ENCODE data around the gene ZNF789.

ZNF789 gene

DNA sequence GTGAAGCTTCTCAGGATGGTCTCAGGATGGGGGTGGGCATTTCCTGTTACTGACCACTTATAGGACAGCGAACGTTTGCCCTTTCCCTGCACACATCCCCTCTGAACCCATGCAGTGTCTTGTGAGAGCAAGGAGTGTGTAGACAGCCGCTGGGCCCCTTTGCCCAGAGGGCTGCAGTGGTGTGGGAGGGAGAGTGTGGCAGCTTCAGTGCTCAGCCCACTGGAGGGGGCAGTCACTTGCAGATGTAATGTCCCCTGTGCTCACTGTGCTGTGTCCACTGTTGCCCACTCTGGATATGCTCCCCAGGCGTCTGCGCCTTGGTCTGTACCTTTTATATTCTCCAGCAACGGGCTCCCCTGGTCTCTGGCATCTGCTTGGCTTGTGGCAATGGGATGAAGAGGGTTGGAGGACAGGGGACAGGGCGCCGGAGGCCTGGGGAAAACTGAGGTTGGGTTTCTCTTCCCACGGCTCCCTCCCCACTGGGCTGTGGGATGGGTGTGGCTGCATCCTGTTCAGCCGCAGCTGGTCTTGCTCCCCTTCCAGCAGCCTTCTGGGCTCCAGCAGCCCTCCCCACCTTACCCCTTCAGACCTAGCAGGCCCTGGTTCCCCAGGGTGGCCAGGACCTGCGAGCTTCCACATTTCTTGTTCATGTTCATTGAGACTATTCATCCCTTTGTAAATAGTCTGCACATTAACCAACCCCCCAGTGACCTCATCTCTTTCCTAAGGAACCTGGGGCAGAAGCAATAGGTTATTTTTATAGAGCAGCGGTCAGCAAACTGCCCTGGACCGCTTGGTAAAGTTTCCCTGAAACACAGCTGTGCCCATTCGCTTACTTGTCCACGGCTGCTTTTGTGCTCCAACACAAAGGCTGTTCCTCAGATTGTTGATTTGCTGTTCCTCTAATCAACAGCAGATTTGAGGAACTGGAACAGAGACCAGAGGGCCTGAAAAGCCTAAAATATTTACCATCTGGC is 6.1 kb downstream of the ZNF789 start:
- Histone ChIP-seq H2AFZ (no peak overlapping the region), H3K79me2 (peaks cover 9% of the 10 kb centered on the region), H3K9me3 (ENCODE audit: control insufficient read depth, low read length) (no peaks in the 10 kb centered on the region), H3K36me3 (ENCODE audit: control insufficient read depth, insufficient read depth, low read length) (no peaks in the 10 kb centered on the region), H3K4me3 (ENCODE audit: low read depth, low read length) (no peak overlapping the region), H3K4me1 (peaks cover 2% of the 10 kb centered on the region), H3K27ac (no peak overlapping the region), H3K9ac (no peak overlapping the region), H3K27me3 (ENCODE audit: control insufficient read depth, insufficient read depth, low read length) (no peaks in the 10 kb centered on the region), H3K4me2 (ENCODE audit: low read length) (no peak overlapping the region)
- TF ChIP-seq, protein P1, sequence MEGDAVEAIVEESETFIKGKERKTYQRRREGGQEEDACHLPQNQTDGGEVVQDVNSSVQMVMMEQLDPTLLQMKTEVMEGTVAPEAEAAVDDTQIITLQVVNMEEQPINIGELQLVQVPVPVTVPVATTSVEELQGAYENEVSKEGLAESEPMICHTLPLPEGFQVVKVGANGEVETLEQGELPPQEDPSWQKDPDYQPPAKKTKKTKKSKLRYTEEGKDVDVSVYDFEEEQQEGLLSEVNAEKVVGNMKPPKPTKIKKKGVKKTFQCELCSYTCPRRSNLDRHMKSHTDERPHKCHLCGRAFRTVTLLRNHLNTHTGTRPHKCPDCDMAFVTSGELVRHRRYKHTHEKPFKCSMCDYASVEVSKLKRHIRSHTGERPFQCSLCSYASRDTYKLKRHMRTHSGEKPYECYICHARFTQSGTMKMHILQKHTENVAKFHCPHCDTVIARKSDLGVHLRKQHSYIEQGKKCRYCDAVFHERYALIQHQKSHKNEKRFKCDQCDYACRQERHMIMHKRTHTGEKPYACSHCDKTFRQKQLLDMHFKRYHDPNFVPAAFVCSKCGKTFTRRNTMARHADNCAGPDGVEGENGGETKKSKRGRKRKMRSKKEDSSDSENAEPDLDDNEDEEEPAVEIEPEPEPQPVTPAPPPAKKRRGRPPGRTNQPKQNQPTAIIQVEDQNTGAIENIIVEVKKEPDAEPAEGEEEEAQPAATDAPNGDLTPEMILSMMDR (IDR thresholded peaks at IDR 0.05) = no peak

DNA sequence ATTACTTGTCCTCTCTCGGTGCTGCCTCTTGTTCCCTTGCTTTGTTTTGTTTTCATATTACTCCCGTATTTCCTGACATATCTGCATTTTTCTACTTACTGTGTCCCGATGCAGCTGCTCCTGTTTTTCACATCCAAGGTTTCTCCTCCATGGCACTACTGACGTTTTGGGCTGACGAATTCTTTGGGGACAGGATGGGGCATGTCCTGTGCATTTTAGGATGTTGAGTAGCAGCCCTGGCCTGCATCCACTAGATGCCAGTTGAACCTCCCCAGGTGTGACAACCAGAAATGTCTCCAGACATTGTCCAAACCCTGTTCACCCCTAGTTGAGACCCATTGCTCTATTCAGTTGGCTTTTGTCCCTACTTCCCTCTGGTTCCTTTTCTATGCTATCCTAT is 12.4 kb downstream of the ZNF789 start:
- Histone ChIP-seq H3K27ac (no peak overlapping the region), H3K27me3 (ENCODE audit: control insufficient read depth, insufficient read depth, low read length) (no peaks in the 10 kb centered on the region), H2AFZ (no peak overlapping the region), H3K9ac (no peak overlapping the region), H3K4me1 (no peaks in the 10 kb centered on the region), H3K9me3 (ENCODE audit: control insufficient read depth, low read length) (no peaks in the 10 kb centered on the region), H3K4me3 (ENCODE audit: low read depth, low read length) (no peak overlapping the region), H3K4me2 (ENCODE audit: low read length) (no peak overlapping the region), H3K79me2 (no peaks in the 10 kb centered on the region), H3K36me3 (ENCODE audit: control insufficient read depth, insufficient read depth, low read length) (no peaks in the 10 kb centered on the region)
- TF ChIP-seq, protein P1 (IDR thresholded peaks at IDR 0.05) = no peak

DNA sequence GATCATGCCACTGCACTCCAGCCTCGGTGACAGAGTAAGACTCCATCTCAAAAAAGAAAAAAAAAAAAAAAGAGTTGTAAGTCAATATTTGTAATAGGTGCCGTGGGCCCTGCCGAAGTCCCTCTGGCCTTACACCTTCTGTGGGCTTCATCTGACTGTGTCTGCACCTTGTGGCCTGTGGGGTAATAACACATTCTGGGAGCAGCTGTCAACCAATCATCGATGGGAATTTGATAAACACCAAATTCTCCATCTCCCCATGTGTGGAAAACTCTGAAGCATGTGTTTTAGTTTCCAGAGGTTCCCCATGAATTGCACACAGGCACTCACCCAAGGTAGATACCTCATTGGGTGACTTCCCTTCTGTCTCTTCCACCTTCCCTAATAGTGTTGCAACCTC is 16.5 kb downstream of the ZNF789 start:
- Histone ChIP-seq H3K9me3 (ENCODE audit: control insufficient read depth, low read length) (no peaks in the 10 kb centered on the region), H3K27me3 (ENCODE audit: control insufficient read depth, insufficient read depth, low read length) (no peaks in the 10 kb centered on the region), H3K4me2 (ENCODE audit: low read length) (no peak overlapping the region), H3K4me3 (ENCODE audit: low read depth, low read length) (no peak overlapping the region), H3K4me1 (no peaks in the 10 kb centered on the region), H3K79me2 (peaks cover 8% of the 10 kb centered on the region), H3K9ac (no peak overlapping the region), H3K36me3 (ENCODE audit: control insufficient read depth, insufficient read depth, low read length) (no peaks in the 10 kb centered on the region), H2AFZ (no peak overlapping the region), H3K27ac (no peak overlapping the region)
- TF ChIP-seq, protein P1 (IDR thresholded peaks at IDR 0.05) = no peak

DNA sequence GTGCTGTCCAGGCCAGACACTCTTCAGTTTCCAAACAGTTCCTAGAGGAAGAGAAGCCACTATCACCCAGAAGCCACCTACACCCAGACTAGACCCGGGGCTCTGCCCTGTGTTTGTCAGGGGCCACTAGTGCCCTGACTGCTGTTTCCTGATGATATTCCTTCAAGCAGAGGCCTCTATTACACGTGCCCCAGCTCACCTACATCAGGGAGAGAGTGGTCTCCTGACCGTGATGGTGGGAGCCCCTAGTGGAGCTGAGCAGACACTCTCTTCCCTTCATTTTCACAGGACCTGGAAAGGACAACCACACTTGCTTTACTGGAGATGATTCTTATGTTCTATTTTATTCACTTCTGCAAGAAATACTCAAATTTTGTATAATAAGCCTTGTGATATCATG is 18.2 kb downstream of the ZNF789 start:
- Histone ChIP-seq H2AFZ (no peak overlapping the region), H3K27me3 (ENCODE audit: control insufficient read depth, insufficient read depth, low read length) (no peaks in the 10 kb centered on the region), H3K9me3 (ENCODE audit: control insufficient read depth, low read length) (no peaks in the 10 kb centered on the region), H3K4me1 (no peaks in the 10 kb centered on the region), H3K36me3 (ENCODE audit: control insufficient read depth, insufficient read depth, low read length) (no peaks in the 10 kb centered on the region), H3K9ac (no peak overlapping the region), H3K27ac (no peak overlapping the region), H3K4me2 (ENCODE audit: low read length) (no peak overlapping the region), H3K4me3 (ENCODE audit: low read depth, low read length) (no peak overlapping the region), H3K79me2 (peaks cover 21% of the 10 kb centered on the region)
- TF ChIP-seq, protein P1 (IDR thresholded peaks at IDR 0.05) = no peak

Data from parathyroid adenoma (tissue), 2 donors.